IPS-11a (cell line): Measurements from ENCODE around the gene ARHGAP12.

Experiments
- H3K4me3 ChIP-seq: one replicate; pipeline ENCODE4 v1.5.1; 2013; ENCODE audit warnings: low read depth, low read length, control low read depth

ARHGAP12 gene

GRCh38 chr10:31948021-31948420, 19.4 kb upstream of the ARHGAP12 start:
- no peak overlapping the region for H3K4me3 ChIP-seq

DNA sequence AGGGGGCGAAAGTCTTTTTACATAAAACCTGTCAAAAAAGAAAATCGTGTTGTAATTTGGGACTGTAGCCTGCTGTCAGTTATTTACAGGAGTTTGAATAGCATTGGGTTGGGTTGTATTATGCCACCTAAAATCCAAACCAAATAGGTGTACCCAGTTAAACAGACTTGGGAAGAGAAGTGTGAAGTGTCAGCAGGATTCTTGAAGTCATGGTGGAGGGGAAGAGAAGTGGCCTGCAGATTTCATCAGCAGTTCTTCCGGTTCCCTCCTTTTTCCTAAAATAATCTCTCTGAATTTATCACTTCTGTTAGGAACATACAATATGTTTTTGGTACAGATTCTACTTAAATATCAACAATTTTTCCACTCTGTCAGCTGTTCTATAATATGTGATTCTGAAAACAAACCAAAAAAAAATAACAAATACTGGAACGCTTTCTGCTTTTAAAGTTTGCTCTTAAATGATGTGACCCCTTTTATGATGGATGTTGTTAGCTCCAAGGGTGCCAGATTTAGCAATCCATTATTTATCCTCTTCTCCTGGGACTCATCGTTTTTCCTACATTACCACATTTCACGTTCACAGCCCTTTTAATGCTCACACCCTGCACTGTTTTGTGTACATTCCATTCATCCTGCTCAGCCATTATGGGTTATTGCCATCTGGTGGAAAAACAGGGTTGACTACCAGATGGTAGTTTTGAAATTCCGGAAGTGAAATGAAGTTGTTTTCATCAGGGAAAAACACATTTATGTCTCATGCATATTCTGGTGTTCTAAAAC, 18.7 kb upstream of the ARHGAP12 start:
- no peak overlapping the region for H3K4me3 ChIP-seq

DNA sequence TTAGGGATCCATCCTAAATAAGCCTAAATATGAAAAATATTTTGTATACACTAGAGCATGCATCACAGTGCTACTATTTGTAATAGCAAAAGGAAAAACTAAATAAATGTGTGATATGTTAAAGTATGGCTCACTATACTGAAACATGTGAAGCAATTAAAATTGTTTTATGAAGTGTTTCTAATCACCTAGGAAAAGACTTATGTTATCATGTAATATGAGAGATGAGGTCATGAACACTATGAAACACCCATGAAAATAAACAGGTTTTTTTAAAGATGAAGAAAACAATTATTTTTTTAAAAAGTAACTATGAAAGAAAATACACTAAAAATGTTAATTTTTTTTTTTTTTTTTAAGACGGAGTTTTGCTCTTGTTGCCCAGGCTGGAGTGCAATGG, 16.8 kb upstream of the ARHGAP12 start:
- no peak overlapping the region for H3K4me3 ChIP-seq

- H3K4me3 ChIP-seq, result no peak overlapping the region
Measured at GRCh38 chr10:31944071-31944433, 15.4 kb upstream of the ARHGAP12 start.

DNA sequence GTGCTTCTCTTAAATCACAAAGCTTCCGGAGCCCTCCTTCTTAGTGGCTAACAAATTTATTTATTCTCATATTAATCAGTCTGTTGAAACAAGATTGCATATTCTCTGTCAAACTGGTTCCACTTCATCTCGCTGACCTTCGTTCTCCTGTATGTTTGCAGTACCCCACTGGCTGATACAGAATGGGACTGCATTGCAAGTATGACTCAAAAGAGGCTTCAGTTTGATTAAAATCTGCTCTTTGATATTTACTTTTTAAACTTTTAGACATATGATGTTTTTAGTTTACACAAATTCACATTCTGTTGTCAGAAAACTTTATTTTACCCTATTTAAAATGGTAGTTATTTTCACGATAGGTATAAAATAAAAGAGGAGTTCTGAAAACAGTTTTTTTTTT, 14.3 kb upstream of the ARHGAP12 start:
- no peak overlapping the region for H3K4me3 ChIP-seq

- no peak overlapping the region for H3K4me3 ChIP-seq
Measured at GRCh38 chr10:31942435-31942834, 13.8 kb upstream of the ARHGAP12 start.

GRCh38 chr10:31940839-31941653, 12.4 kb upstream of the ARHGAP12 start:
- H3K4me3 ChIP-seq, result no peak overlapping the region

GRCh38 chr10:31939797-31940708, 11.4 kb upstream of the ARHGAP12 start:
- no peak overlapping the region for H3K4me3 ChIP-seq

GRCh38 chr10:31937371-31937770, 8.7 kb upstream of the ARHGAP12 start:
- no peak overlapping the region for H3K4me3 ChIP-seq

GRCh38 chr10:31936933-31937332, 8.3 kb upstream of the ARHGAP12 start:
- H3K4me3 ChIP-seq, result no peak overlapping the region

GRCh38 chr10:31936086-31936485, 7.5 kb upstream of the ARHGAP12 start:
- H3K4me3 ChIP-seq, result no peak overlapping the region

DNA sequence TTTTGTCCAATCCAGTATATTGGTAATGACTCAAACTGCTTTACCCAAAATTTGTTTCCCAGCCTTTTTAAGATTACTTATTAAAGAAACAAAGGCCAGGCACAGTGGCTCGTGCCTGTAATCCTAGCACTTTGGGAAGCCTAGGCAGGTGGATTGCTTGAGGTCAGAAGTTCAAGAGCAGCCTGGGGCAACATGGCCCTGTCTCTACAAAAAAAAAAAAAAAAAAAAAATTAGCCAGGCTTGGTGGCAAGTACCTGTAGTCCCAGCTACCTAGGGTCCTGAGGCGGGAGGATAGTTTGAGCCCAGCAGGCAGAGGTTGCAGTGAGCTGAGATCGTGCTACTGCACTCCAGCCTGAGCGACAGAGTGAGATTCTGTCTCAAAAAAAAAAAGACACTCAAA, 7.0 kb upstream of the ARHGAP12 start:
- no peak overlapping the region for H3K4me3 ChIP-seq

DNA sequence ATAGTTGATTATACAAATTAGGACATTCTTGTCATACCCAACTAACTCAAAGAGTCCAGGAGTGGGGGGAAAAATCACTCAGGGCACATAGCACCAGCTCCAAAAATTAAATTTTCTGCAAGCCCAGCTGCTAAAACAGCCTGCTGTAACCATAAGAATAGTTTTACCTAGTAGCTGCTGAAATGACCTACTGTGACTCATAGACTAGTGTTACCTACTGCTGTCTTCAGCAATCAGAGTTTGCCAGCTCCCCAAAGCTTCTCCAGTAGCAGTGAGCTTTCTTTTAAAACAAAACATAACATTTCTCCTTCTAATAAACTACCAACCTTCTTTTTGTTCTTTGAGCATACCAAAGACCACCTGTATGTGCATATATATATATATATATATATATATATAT, 4.2 kb upstream of the ARHGAP12 start:
- no peak overlapping the region for H3K4me3 ChIP-seq

- H3K4me3 ChIP-seq, result no peak overlapping the region
Measured at GRCh38 chr10:31930856-31931255, 2.2 kb upstream of the ARHGAP12 start.

DNA sequence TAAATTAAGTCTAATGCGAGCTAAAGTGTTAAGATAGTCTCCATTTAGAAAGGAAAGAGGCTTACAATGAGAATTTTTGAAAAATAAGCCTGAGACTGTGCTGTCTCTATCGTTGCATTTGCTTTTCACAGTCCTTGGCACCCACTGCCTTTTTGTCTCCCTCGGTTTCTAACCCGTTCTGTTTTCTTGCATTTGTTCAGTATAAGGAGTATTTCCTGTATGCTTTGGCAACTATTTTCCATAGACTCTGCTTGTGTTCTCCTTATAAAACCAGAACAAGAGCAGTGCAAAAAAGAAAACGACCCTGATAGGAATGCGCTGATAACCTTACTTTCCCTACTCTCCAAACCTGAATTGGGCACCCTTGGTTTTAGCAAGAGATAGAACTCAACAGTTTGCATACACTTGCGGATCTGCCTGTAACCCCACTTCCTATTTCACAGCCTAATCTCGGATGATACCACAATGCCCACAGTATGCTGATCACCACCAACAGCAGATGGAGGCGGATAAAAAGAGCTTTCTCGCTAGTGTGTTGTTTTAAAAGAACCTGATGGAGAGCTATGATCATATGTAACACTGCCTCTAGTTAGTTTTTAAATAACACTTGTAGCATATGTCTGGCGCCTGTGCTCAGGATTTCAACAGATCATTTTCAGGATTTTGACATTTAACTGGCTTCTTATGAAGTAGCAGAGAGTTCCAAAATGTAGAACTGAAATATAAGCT, 1.6 kb upstream of the ARHGAP12 start:
- H3K4me3 ChIP-seq, result no peak overlapping the region

- peak overlapping the region; percentile 82 for H3K4me3 ChIP-seq
Measured at GRCh38 chr10:31929261-31930022, 811 bp upstream of the ARHGAP12 start.

- H3K4me3 ChIP-seq, result peak overlapping the region; percentile 82
Measured at GRCh38 chr10:31927884-31928548, 615 bp downstream of the ARHGAP12 start.

DNA sequence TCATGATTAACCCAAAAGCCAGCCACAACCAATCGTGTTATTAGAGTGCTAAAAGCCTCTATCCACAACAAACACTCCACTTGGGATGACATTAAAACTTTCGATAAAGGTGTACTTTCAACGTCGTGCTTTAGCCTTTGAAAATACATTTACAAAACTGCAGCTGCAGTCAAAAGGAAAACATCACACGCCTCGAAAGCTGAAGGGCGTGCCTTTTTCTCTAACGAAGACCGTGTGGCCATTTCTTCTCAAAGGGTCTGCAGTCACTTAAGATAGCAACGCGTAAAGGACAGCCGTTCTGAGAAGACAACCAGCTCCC, 1.1 kb downstream of the ARHGAP12 start:
- H3K4me3 ChIP-seq, result peak overlapping the region; percentile 82

DNA sequence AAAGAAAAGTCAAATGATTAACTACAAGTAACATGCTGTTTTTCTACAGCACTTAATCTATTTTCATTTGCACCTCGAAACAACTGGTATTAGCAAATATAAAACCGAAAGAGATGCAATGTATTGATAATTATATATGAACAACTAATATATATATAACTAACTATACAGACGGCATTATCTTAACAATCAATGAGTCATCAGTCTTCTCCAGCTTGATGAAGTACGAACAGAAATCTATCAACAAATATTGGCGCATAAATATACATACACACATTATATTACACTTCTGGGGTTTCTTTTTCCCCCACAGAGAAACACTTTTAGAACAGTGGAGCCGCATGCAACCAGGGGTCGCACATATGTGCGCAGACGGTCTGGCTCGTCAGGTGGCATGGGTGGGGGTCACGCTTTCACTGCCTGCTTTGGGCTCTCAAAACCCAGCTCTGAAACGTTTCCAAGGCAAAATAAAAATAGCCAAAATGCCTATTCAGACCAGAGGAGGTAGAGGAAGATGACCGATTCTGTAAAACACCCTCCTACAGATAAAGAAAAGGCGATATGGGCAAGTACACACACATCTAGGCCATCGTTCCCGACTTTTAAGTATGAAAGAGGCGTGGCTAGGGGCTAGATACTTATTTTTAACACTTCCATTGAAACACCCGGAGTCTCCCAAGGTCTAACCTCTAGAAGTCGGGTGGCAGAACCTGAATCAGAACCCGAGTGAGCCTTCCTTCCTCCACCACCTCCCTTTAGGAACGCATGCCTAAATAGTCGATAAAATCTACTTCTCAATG, 1.7 kb downstream of the ARHGAP12 start:
- H3K4me3 ChIP-seq, result peak overlapping the region; percentile 82
